Islet precursor cell (in vitro differentiated cells): ENCODE data around the gene SUMO4.

Experiments used
- DNase-seq: peaks from one replicate; pipeline ENCODE4 v3.0.0-alpha.2; 2018

The SUMO4 gene

DNA sequence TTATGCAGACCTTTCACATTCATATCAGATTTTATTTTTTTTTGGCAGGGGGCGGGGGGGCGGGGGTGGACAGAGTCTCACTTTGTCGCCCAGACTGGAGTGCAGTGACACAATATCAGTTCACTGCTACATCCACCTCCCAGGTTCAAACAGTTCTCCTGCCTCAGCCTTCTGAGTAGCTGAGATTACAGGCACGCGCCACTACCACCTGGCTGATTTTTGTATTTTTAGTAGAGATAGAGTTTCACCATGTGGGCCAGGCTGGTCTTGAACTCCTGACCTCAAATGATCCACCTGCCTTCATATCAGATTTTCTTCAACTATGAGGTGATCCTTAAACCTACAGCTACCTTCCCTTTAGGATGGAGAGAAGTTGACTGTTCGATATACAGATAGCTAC lies 8.0 kb upstream of the SUMO4 start:
- DNase-seq: no peak

- DNase-seq: no peak
Observed at GRCh38 chr6:149392535-149392934, 7.5 kb upstream of the SUMO4 start.

DNA sequence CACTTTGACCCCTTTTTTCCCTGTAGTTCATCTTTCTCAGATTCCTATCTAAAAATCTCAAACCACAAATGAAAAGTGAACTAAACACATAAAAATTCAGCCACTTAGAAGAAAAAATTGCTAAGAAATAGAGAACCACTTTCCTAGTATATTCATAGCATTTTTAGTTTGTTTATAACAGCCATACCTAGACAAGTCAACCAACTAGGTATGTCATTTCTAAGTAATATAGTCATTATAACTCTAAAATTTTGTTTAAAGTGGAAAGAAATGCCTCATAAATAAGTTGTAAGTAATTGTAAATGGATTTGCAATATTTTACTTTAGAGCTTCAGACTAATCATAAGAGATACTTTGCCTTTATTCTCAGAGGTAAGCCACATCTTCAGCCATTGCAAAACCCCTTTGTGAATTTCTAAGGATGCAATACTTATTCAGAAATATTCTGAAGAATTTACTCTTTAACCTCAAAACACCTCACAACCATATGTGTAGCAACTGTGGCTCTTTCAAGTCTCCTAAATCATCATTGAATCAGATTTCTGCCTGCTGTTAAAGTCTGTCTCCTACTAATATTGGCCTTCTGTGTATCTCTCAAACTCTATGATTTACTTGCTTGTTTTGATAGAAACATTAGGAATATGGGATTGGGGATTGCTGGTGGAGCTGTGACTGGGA lies 6.9 kb upstream of the SUMO4 start:
- no peak for DNase-seq

DNA sequence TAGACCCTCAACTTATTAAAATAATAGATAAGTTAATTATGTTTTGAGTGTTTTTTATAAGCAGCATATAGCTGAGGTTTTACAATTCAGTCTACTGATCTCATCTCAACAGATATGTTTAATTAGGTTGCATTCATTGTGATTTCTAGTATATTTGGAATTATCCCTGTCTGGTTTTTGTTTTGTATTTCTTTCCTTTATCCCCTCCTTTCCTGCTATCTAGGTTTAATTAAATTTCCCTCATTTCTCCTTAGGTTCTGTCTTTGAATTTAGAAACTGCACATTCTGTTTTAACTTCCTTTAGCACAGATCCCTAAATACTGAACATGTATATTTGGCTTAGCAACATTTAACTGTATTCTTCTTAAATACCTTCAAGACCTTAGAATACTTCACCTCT lies 4.9 kb upstream of the SUMO4 start:
- DNase-seq: no peak

- DNase-seq: no peak
Observed at GRCh38 chr6:149397384-149397783, 2.7 kb upstream of the SUMO4 start.

- DNase-seq: no peak
Observed at GRCh38 chr6:149403534-149403933, 3.5 kb downstream of the SUMO4 start.

DNA sequence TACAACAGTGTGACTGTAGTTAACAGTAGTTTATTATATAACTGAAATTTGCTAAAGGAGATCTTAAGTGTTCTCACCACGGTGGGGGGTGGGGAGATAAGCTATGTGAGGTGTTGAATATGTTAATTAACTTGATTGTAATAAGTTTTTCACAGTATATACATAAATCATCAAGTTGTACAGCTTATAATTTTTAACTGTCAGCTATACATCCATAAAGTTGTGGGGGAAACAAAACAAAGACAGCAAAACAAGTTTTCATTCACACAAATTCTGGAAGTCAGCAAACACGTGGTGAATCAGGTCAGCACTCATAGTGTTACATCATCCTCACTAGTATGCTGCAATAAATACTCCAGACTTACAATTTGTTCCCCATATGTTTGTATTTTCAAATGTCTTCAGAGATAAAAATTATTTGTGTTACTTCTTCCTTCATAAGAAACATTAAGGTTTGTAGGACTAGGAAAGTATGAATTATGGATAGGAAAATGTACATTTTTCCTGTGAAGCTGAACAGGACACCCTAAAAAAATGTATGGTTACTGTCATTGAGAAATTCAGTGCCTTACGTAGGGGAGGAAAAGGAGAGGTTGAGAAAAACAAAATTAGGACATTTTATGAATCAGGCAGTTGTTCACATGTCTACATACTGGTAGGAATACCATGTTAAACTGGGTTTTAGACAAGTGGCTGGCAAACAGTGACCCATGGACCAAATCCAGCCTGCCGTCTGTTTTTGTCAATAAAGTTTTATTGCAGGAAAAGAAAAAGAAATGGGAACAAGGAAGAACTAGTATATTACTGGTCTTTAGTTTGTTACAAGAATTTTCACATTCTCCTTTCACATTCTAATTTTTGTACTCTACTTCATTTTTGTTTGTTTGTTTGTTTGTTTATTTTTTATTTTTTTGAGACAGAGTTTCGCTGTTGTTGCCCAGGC lies 6.0 kb downstream of the SUMO4 start:
- no peak for DNase-seq

DNA sequence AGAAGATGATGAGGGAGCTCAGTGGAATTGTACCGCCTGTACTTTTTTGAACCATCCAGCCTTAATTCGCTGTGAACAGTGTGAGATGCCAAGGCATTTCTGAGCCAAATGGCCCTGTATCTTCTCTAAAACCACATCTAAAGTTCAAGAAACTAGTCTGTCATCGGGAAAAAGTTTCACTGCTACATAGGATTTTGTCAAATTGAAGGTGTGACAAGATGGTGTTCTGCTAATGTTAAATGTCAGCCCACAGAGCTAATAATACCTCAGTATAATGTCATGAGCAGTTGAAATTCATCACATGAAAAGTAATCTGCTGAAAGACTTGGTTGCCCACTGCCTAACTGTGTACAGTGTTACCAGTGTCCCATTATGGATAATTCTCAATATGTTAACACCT lies 9.6 kb downstream of the SUMO4 start:
- no peak for DNase-seq

GRCh38 chr6:149410557-149410956 lies 10.5 kb downstream of the SUMO4 start:
- DNase-seq: no peak

- peak; percentile 14 for DNase-seq
Observed at GRCh38 chr6:149414009-149414408, 13.9 kb downstream of the SUMO4 start.

- no peak for DNase-seq
Observed at GRCh38 chr6:149414821-149415220, 14.8 kb downstream of the SUMO4 start.

DNA sequence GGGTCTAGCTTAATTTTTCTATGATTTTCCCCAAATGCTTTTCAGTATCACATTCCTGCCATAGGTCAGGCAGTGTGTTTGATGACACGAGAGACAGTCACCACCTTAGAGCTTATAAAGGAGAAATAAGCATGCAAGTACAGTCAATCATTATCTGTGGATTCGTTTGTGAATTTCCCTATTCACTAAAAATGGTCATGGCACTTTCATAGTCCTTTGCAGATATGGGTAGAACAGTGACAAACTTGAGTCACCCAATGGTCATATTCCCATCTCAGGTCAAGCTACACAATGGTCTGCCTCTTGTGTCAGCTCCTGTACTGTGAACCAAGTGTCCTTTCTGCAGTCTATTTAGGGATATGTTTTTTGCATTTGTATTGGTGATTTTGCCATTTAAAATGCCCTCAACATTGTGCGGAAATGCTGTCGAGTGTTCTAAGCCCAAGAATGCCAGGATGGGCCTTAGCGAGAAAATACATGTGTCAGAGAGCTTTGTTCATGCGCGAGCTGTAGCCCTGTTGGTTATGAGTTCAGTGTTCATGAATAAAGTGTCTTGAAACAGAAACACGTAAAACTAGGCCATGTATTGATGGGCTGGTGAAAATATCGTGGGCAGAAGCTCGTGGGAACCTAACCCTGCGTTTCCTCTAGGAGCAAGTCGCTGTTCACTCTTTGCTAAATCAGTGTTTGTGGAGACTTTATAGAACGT lies 19.8 kb downstream of the SUMO4 start:
- DNase-seq: peak; percentile 19

- DNase-seq: no peak
Observed at GRCh38 chr6:149421132-149421531, 21.1 kb downstream of the SUMO4 start.

GRCh38 chr6:149422581-149422980 lies 22.5 kb downstream of the SUMO4 start:
- peak; percentile 29 for DNase-seq

GRCh38 chr6:149423964-149424440 lies 23.9 kb downstream of the SUMO4 start:
- peak; percentile 31 for DNase-seq

DNA sequence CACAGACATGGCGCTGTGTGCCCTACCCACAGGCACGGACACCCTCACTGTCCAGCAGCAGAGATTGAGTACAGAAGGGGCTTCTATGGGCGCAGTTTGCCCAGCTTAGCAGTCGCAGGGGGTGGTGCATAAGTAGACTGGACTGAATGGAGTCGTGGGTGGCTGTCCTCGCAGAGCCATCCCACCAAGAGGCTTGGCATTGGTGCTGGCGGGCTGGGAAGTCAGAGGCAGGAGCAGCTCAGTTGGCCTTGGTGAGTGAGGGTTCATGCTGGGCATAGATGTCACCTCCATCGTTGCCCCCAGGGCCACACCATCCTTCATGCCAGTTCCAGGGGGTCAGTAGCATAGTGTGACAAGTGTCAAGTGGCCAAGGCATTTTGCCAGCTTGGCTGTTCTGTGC lies 25.2 kb downstream of the SUMO4 start:
- DNase-seq: peak; percentile 29

- DNase-seq: no peak
Observed at GRCh38 chr6:149425754-149426153, 25.7 kb downstream of the SUMO4 start.

DNA sequence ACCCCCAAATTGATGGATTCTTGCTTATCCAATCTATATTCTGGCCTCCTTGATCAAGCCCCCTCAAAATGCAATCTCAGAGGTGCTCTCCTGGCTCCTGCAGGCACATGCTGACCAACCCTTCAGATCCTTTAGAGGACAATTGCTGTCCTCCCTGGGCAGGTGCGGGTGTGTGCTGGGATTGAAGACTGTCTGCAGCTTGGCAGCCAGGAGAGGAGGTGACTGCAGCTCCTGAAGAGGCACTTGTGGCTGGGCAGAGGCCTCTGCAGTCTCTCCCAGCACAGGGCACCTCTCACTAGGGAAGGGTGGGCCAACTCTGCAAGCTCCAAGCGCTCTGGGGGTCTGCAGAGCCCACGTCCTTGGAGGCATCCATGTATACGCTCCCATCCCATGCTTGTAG lies 28.5 kb downstream of the SUMO4 start:
- DNase-seq: no peak

GRCh38 chr6:149429427-149430360 lies 29.6 kb downstream of the SUMO4 start:
- peak; percentile 31 for DNase-seq

GRCh38 chr6:149431905-149432775 lies 32.1 kb downstream of the SUMO4 start:
- DNase-seq: peak; percentile 96

GRCh38 chr6:149433405-149433804 lies 33.3 kb downstream of the SUMO4 start:
- no peak for DNase-seq
